HepG2 (cell line): Measurements from ENCODE around the gene PRSS53. TPM values are rescaled to one million over a fixed set of nuclear protein-coding genes. Genes with fewer than 3 reads are reported as not detected.

Source experiments
- ATF7 ChIP-seq, 2 experiments: fragments of 450-650 bp in 1 of 2; sonication (generic) in 1 of 2; formaldehyde crosslinking in 1 of 2; IDR thresholded peaks; 2 replicates each; pipeline versions ENCODE4 v1.4.0 to v1.6.1; 2016 to 2020; ENCODE audit warnings: antibody characterized with exemption in 1 of 2, mild to moderate bottlenecking in 1 of 2, missing genetic modification reagents in 1 of 2
- HOXA5 ChIP-seq: sonication (generic); formaldehyde crosslinking; IDR thresholded peaks from 2 replicates; pipeline ENCODE4 v1.4.0; 2020; ENCODE audit warnings: missing genetic modification reagents
- IRX3 ChIP-seq: sonication (generic); formaldehyde crosslinking; IDR thresholded peaks from 2 replicates; pipeline ENCODE4 v1.8.1; 2023; ENCODE audit warnings: mild to moderate bottlenecking, low read depth, missing genetic modification reagents, borderline replicate concordance
- KDM5A ChIP-seq: fragments of 200-600 bp; sonication (generic); IDR thresholded peaks from 2 replicates; pipeline ENCODE4 v1.7.0; 2018; ENCODE audit warnings: antibody characterized with exemption, mild to moderate bottlenecking, low read length, borderline replicate concordance
- KLF16 ChIP-seq, 2 experiments: sonication (generic) in 1 of 2; formaldehyde crosslinking in 1 of 2; IDR thresholded peaks; 2 replicates each; pipeline versions ENCODE4 v1.6.1 to v1.8.0; 2016 to 2023; ENCODE audit warnings: missing genetic modification reagents in 2 of 2, missing compliant biosample characterization in 1 of 2
- MATR3 ChIP-seq: sonication (generic); formaldehyde crosslinking; IDR thresholded peaks from 2 replicates; pipeline ENCODE4 v1.4.0; 2020; ENCODE audit warnings: missing genetic modification reagents
- MBD4 ChIP-seq: IDR thresholded peaks from 2 replicates; pipeline ENCODE4 v1.6.1; 2012; ENCODE audit warnings: low read length, inconsistent platforms, borderline replicate concordance
- NFE2L1 ChIP-seq: sonication (generic); formaldehyde crosslinking; IDR thresholded peaks from 2 replicates; pipeline ENCODE4 v1.4.0; 2020; ENCODE audit warnings: missing genetic modification reagents, mild to moderate bottlenecking, borderline replicate concordance
- POLR2G ChIP-seq: fragments of 200-400 bp; formaldehyde crosslinking; IDR thresholded peaks from 2 replicates; pipeline ENCODE4 v1.6.1; 2018; ENCODE audit warnings: mild to moderate bottlenecking, low read depth, low read length, moderate library complexity
- RBFOX2 ChIP-seq: fragments of 200-400 bp; formaldehyde crosslinking; IDR thresholded peaks from 2 replicates; pipeline ENCODE4 v1.6.1; 2017; ENCODE audit warnings: low read depth, mild to moderate bottlenecking, low read length
- RCOR2 ChIP-seq: IDR thresholded peaks from 2 replicates; pipeline ENCODE4 v1.6.1; 2016; ENCODE audit warnings: missing biosample characterization, missing genetic modification reagents
- SAP130 ChIP-seq: IDR thresholded peaks from 2 replicates; pipeline ENCODE4 v1.6.1; 2016; ENCODE audit warnings: low read depth
- ZNF337 ChIP-seq: sonication (generic); formaldehyde crosslinking; IDR thresholded peaks from 2 replicates; pipeline ENCODE4 v1.5.1; 2020; ENCODE audit warnings: missing genetic modification reagents, low read depth, mild to moderate bottlenecking, borderline replicate concordance
- polyA plus RNA-seq, 8 experiments: library from polyadenylated mRNA; depleted of rRNA in 3 of 8; stranded (reverse) in 7 of 8; unstranded in 1 of 8; fragments of >200 nt; fragmentation: Illumina TruSeq in 4 of 8; extraction: Trizol in 4 of 8; gene quantifications; 2 replicates each; pipeline versions ENCODE4 v1.2.1 to v1.2.3, GENCODE V29; 2011 to 2016; ENCODE audit warnings: low read depth in 4 of 8, missing spikeins in 1 of 8, mixed read lengths in 1 of 8; ENCODE audit not compliant: insufficient read depth in 1 of 8
- total RNA-seq, 5 experiments: library from RNA; depleted of rRNA; stranded (reverse); fragments of >200 nt; fragmentation: Illumina TruSeq; extraction: Trizol; gene quantifications; 2 replicates each; pipeline ENCODE4 v1.2.3, GENCODE V29; 2016; ENCODE audit warnings: low read depth in 1 of 5
- TF ChIP-seq, protein P1 (sequence below): sonication (generic); formaldehyde crosslinking; IDR thresholded peaks from 2 replicates; pipeline ENCODE4 v1.5.0; 2020; ENCODE audit warnings: missing genetic modification reagents
- TF ChIP-seq, protein P2 (sequence below): sonication (generic); formaldehyde crosslinking; IDR thresholded peaks from 2 replicates; pipeline ENCODE4 v1.5.0; 2020; ENCODE audit warnings: mild to moderate bottlenecking, missing genetic modification reagents
- TF ChIP-seq, protein P3 (sequence below): sonication (generic); formaldehyde crosslinking; IDR thresholded peaks from 2 replicates; pipeline ENCODE4 v1.4.0; 2020; ENCODE audit warnings: missing genetic modification reagents, borderline replicate concordance
- TF ChIP-seq, protein P4 (sequence below): sonication (generic); formaldehyde crosslinking; IDR thresholded peaks from 2 replicates; pipeline ENCODE4 v1.4.0; 2020; ENCODE audit warnings: missing genetic modification reagents, mild to moderate bottlenecking, borderline replicate concordance
- TF ChIP-seq, protein P5 (sequence below): sonication (generic); formaldehyde crosslinking; IDR thresholded peaks from 2 replicates; pipeline ENCODE4 v1.4.0; 2020; ENCODE audit warnings: mild to moderate bottlenecking, missing genetic modification reagents, borderline replicate concordance

The PRSS53 gene
- total and polyA plus RNA-seq, 2 of the 13 experiments (the other 11 are each of a cell fraction or from before 2014, with no cell fraction given): 2.2 to 7.4 TPM

DNA sequence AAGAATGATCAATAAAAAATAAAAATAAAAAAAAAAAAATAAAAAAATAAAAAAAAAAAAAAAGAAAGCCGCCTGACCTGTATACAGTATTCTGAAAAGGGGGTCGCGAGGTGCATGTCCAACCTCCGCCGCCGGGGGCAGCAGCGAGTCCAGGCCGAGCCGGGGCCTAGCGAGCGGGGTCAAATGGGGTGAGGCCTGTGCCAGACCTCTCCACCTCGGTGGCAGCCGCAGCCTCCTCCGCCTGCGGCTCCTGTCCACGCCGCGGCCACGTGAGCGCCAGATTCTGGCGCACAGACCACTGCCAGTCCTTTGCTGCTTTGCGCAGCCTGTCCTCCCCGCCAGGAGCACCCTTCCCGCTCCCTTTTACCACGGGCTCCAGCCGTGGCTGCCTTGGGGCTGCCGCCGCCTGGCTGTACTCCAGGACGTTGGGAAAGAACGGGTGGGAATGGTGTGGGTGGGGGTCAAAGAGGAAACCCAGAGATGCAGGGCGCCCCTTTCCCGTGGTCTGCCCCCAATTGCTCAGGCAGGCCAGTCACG, 17.0 kb upstream of the PRSS53 start (continued):
- TF ChIP-seq, protein P1, sequence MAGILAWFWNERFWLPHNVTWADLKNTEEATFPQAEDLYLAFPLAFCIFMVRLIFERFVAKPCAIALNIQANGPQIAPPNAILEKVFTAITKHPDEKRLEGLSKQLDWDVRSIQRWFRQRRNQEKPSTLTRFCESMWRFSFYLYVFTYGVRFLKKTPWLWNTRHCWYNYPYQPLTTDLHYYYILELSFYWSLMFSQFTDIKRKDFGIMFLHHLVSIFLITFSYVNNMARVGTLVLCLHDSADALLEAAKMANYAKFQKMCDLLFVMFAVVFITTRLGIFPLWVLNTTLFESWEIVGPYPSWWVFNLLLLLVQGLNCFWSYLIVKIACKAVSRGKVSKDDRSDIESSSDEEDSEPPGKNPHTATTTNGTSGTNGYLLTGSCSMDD (CRISPR knock-in tag): peak; percentile 92; the same call in 1 of the 2 replicates
- TF ChIP-seq RBFOX2: peak; percentile 92
- peak; percentile 79 for TF ChIP-seq POLR2G
- no peak for TF ChIP-seq MATR3 (CRISPR knock-in tag)
- TF ChIP-seq HOXA5 (CRISPR knock-in tag): peak; percentile 96
- TF ChIP-seq, protein P2, sequence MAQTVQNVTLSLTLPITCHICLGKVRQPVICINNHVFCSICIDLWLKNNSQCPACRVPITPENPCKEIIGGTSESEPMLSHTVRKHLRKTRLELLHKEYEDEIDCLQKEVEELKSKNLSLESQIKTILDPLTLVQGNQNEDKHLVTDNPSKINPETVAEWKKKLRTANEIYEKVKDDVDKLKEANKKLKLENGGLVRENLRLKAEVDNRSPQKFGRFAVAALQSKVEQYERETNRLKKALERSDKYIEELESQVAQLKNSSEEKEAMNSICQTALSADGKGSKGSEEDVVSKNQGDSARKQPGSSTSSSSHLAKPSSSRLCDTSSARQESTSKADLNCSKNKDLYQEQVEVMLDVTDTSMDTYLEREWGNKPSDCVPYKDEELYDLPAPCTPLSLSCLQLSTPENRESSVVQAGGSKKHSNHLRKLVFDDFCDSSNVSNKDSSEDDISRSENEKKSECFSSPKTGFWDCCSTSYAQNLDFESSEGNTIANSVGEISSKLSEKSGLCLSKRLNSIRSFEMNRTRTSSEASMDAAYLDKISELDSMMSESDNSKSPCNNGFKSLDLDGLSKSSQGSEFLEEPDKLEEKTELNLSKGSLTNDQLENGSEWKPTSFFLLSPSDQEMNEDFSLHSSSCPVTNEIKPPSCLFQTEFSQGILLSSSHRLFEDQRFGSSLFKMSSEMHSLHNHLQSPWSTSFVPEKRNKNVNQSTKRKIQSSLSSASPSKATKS: peak; percentile 61; the same call in 1 of the 2 replicates
- TF ChIP-seq, protein P3, sequence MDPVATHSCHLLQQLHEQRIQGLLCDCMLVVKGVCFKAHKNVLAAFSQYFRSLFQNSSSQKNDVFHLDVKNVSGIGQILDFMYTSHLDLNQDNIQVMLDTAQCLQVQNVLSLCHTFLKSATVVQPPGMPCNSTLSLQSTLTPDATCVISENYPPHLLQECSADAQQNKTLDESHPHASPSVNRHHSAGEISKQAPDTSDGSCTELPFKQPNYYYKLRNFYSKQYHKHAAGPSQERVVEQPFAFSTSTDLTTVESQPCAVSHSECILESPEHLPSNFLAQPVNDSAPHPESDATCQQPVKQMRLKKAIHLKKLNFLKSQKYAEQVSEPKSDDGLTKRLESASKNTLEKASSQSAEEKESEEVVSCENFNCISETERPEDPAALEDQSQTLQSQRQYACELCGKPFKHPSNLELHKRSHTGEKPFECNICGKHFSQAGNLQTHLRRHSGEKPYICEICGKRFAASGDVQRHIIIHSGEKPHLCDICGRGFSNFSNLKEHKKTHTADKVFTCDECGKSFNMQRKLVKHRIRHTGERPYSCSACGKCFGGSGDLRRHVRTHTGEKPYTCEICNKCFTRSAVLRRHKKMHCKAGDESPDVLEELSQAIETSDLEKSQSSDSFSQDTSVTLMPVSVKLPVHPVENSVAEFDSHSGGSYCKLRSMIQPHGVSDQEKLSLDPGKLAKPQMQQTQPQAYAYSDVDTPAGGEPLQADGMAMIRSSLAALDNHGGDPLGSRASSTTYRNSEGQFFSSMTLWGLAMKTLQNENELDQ: 0 out of 2 replicates have a peak, but pooled peaks have one; percentile 75
- TF ChIP-seq, protein P4, sequence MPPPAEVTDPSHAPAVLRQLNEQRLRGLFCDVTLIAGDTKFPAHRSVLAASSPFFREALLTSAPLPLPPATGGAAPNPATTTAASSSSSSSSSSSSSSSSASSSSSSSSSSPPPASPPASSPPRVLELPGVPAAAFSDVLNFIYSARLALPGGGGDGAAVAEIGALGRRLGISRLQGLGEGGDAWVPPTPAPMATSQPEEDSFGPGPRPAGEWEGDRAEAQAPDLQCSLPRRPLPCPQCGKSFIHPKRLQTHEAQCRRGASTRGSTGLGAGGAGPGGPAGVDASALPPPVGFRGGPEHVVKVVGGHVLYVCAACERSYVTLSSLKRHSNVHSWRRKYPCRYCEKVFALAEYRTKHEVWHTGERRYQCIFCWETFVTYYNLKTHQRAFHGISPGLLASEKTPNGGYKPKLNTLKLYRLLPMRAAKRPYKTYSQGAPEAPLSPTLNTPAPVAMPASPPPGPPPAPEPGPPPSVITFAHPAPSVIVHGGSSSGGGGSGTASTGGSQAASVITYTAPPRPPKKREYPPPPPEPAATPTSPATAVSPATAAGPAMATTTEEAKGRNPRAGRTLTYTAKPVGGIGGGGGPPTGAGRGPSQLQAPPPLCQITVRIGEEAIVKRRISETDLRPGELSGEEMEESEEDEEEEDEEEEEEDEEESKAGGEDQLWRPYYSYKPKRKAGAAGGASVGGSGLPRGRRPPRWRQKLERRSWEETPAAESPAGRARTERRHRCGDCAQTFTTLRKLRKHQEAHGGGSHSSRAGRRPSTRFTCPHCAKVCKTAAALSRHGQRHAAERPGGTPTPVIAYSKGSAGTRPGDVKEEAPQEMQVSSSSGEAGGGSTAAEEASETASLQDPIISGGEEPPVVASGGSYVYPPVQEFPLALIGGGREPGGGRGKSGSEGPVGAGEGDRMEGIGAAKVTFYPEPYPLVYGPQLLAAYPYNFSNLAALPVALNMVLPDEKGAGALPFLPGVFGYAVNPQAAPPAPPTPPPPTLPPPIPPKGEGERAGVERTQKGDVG (CRISPR knock-in tag): 0 out of 2 replicates have a peak, but pooled peaks have one; percentile 33
- TF ChIP-seq, protein P5, sequence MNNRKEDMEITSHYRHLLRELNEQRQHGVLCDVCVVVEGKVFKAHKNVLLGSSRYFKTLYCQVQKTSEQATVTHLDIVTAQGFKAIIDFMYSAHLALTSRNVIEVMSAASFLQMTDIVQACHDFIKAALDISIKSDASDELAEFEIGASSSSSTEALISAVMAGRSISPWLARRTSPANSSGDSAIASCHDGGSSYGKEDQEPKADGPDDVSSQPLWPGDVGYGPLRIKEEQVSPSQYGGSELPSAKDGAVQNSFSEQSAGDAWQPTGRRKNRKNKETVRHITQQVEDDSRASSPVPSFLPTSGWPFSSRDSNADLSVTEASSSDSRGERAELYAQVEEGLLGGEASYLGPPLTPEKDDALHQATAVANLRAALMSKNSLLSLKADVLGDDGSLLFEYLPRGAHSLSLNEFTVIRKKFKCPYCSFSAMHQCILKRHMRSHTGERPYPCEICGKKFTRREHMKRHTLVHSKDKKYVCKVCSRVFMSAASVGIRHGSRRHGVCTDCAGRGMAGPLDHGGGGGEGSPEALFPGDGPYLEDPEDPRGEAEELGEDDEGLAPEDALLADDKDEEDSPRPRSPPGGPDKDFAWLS (CRISPR knock-in tag): no peak; the same call in 1 of the 2 replicates
- peak; percentile 79 for TF ChIP-seq RCOR2 (CRISPR knock-in tag)
- TF ChIP-seq KDM5A: no peak
- TF ChIP-seq SAP130 (CRISPR knock-in tag): peak; percentile 97
- TF ChIP-seq KLF16 (CRISPR knock-in tag; IDR thresholded peaks at IDR 0.05): peak in 1 of 2 experiments; percentile 98; a peak in 2 of 4 replicates
- TF ChIP-seq MBD4: no peak
- no peak for TF ChIP-seq ZNF337 (CRISPR knock-in tag)
- peak; percentile 93; the same call in 1 of the 2 replicates for TF ChIP-seq IRX3 (CRISPR knock-in tag)
- TF ChIP-seq NFE2L1: no peak
- TF ChIP-seq ATF7 (IDR thresholded peaks at IDR 0.05): no peak
- peak; percentile 33; the same call in 1 of the 2 replicates for TF ChIP-seq ATF7 (CRISPR knock-in tag; IDR thresholded peaks at IDR 0.05)
